GM23338 (cell line): ENCODE results near the gene CDH19. TPM values are rescaled to one million over a fixed set of nuclear protein-coding genes. Genes with fewer than 3 reads are reported as not detected.

ENCODE experiments used
- ATAC-seq: fragments of 200-7000 bp; cut with Tn5 transposase; 3 replicates; pipeline ENCODE4 v1.9.1; 2020
- DNase-seq: peaks from one replicate; pipeline ENCODE4 v3.0.0-alpha.2; 2015; ENCODE audit warnings: low spot score
- H2AFZ ChIP-seq: fragments of 200-600 bp; sonication (generic); 2 replicates; pipeline ENCODE4 v1.8.0; 2016; ENCODE audit warnings: antibody characterized with exemption, mild to moderate bottlenecking, moderate library complexity
- H3F3A ChIP-seq: fragments of 200-600 bp; sonication (generic); replicated peaks from 2 replicates; pipeline ENCODE4 v1.8.0; 2017; ENCODE audit warnings: antibody characterized with exemption, mixed run types, low read depth
- H3K27ac ChIP-seq: fragments of 200-600 bp; sonication (generic); 2 replicates; pipeline ENCODE4 v1.6.1; 2016; ENCODE audit warnings: low read depth
- H3K27me3 ChIP-seq: fragments of 200-600 bp; sonication (generic); 2 replicates; pipeline ENCODE4 v1.8.0; 2016; ENCODE audit warnings: mild to moderate bottlenecking, mixed run types, moderate library complexity; ENCODE audit not compliant: insufficient read depth
- H3K36me3 ChIP-seq: fragments of 200-600 bp; sonication (generic); 2 replicates; pipeline ENCODE4 v1.8.0; 2016; ENCODE audit warnings: mild to moderate bottlenecking; ENCODE audit not compliant: insufficient read depth
- H3K4me1 ChIP-seq: fragments of 200-600 bp; sonication (generic); 2 replicates; pipeline ENCODE4 v1.8.0; 2016; ENCODE audit warnings: mild to moderate bottlenecking, moderate library complexity; ENCODE audit not compliant: insufficient read depth
- H3K4me2 ChIP-seq: fragments of 200-600 bp; sonication (generic); 2 replicates; pipeline ENCODE4 v1.7.1; 2017; ENCODE audit warnings: mixed run types
- H3K4me3 ChIP-seq: fragments of 200-600 bp; sonication (generic); 2 replicates; pipeline ENCODE4 v1.6.1; 2016; ENCODE audit warnings: mixed run types
- H3K79me2 ChIP-seq: fragments of 200-600 bp; sonication (generic); replicated peaks from 2 replicates; pipeline ENCODE4 v1.8.0; 2017; ENCODE audit warnings: mild to moderate bottlenecking; ENCODE audit not compliant: insufficient read depth
- H3K9me2 ChIP-seq: fragments of 200-600 bp; sonication (generic); 2 replicates; pipeline ENCODE4 v1.8.0; 2017; ENCODE audit not compliant: insufficient read depth
- H4K20me1 ChIP-seq: fragments of 200-600 bp; sonication (generic); replicated peaks from 2 replicates; pipeline ENCODE4 v1.8.0; 2017; ENCODE audit warnings: mild to moderate bottlenecking; ENCODE audit not compliant: insufficient read depth
- H3K27ac Mint-ChIP-seq: 2 replicates; pipeline ENCODE4 v1.8.0; 2020; ENCODE audit warnings: inconsistent platforms, mild to moderate bottlenecking, moderate library complexity, mixed read lengths
- H3K27me3 Mint-ChIP-seq: 3 replicates; pipeline ENCODE4 v1.8.0; 2022; ENCODE audit warnings: low read depth, mild to moderate bottlenecking, moderate library complexity, mixed read lengths, inconsistent platforms; ENCODE audit not compliant: insufficient read depth, poor library complexity
- H3K36me3 Mint-ChIP-seq: 3 replicates; pipeline ENCODE4 v1.8.0; 2021; ENCODE audit warnings: low read depth, mild to moderate bottlenecking, inconsistent platforms, moderate library complexity, mixed read lengths
- H3K4me1 Mint-ChIP-seq: 3 replicates; pipeline ENCODE4 v1.8.0; 2020; ENCODE audit warnings: mild to moderate bottlenecking, inconsistent platforms, mixed read lengths
- H3K4me3 Mint-ChIP-seq: 3 replicates; pipeline ENCODE4 v1.8.0; 2021; ENCODE audit warnings: moderate library complexity, mild to moderate bottlenecking, inconsistent platforms, mixed read lengths
- H3K9me3 Mint-ChIP-seq: 3 replicates; pipeline ENCODE4 v1.8.0; 2020; ENCODE audit warnings: moderate library complexity, mild to moderate bottlenecking, inconsistent platforms, mixed read lengths
- CREB1 ChIP-seq: fragments of 250-450 bp; sonication (Bioruptor Pico); IDR thresholded peaks from 2 replicates; pipeline ENCODE4 v1.5.0; 2020; ENCODE audit warnings: low read depth, mild to moderate bottlenecking, moderate library complexity
- EZH2 ChIP-seq: fragments of 200-600 bp; sonication (generic); IDR thresholded peaks from one replicate; pipeline ENCODE4 v1.8.0; 2017; ENCODE audit warnings: antibody characterized with exemption, mild to moderate bottlenecking, low read depth; ENCODE audit not compliant: unreplicated experiment
- EZH2phosphoT487 ChIP-seq: fragments of 200-600 bp; sonication (generic); IDR thresholded peaks from one replicate; pipeline ENCODE4 v1.8.1; 2018; ENCODE audit warnings: antibody characterized with exemption; ENCODE audit not compliant: unreplicated experiment
- JUNB ChIP-seq: IDR thresholded peaks from one replicate; pipeline ENCODE4 v1.6.1; 2016; ENCODE audit warnings: antibody characterized with exemption; ENCODE audit not compliant: unreplicated experiment
- NANOG ChIP-seq: IDR thresholded peaks from 2 replicates; pipeline ENCODE4 v1.6.1; 2016; ENCODE audit warnings: antibody characterized with exemption, borderline replicate concordance
- POLR2AphosphoS5 ChIP-seq: IDR thresholded peaks from 2 replicates; pipeline ENCODE4 v1.6.1; 2016; ENCODE audit warnings: antibody characterized with exemption, low read depth
- REST ChIP-seq: IDR thresholded peaks from one replicate; pipeline ENCODE4 v1.6.1; 2018; ENCODE audit warnings: antibody characterized with exemption; ENCODE audit not compliant: unreplicated experiment
- ZNF331 ChIP-seq: fragments of 250-450 bp; sonication (Bioruptor Pico); IDR thresholded peaks from 2 replicates; pipeline ENCODE4 v1.5.0; 2020; ENCODE audit warnings: low read depth, mild to moderate bottlenecking, moderate library complexity
- polyA plus RNA-seq: library from polyadenylated mRNA; unstranded; fragments of >200 nt; fragmentation: Nextera tagmentation; extraction: Ambion mirVana; gene quantifications from 2 replicates; pipeline ENCODE4 v1.2.1, GENCODE V29; 2016
- total RNA-seq: library from RNA; depleted of rRNA; stranded (reverse); fragments of >200 nt; shearing (Covaris generic); gene quantifications from 2 replicates; pipeline ENCODE4 v1.2.3, GENCODE V29; 2014
- TF ChIP-seq, protein P1 (sequence below): fragments of 250-450 bp; sonication (Bioruptor Pico); IDR thresholded peaks from 2 replicates; pipeline ENCODE4 v1.5.0; 2020; ENCODE audit warnings: mild to moderate bottlenecking, moderate library complexity
- TF ChIP-seq, protein P2 (sequence below): IDR thresholded peaks from 2 replicates; pipeline ENCODE4 v1.6.1; 2016; ENCODE audit warnings: antibody characterized with exemption

The CDH19 gene
- total and polyA plus RNA-seq, 2 experiments from 2014 or later: 0.03 TPM

- peaks cover 2% of the 10 kb centered on the region for H3K27me3 Mint-ChIP-seq
- no peak overlapping the region for H3K27ac ChIP-seq
- H3K27me3 ChIP-seq: no peaks in the 10 kb centered on the region
- H4K20me1 ChIP-seq: no peaks in the 10 kb centered on the region
- H3K9me2 ChIP-seq: no peaks in the 10 kb centered on the region
- H3K36me3 Mint-ChIP-seq: no peaks in the 10 kb centered on the region
- no peak overlapping the region for H2AFZ ChIP-seq
- ATAC-seq: no peak
- no peaks in the 10 kb centered on the region for H3K36me3 ChIP-seq
- no peak overlapping the region for H3K4me3 ChIP-seq
- no peak overlapping the region for H3K4me2 ChIP-seq
- H3K4me1 ChIP-seq: no peaks in the 10 kb centered on the region
- no peak for TF ChIP-seq EZH2phosphoT487
- no peak for TF ChIP-seq NANOG
- DNase-seq: no peak
- H3F3A ChIP-seq: no peaks in the 10 kb centered on the region
- H3K4me1 Mint-ChIP-seq: no peaks in the 10 kb centered on the region
- H3K79me2 ChIP-seq: no peaks in the 10 kb centered on the region
- H3K27ac Mint-ChIP-seq: no peak overlapping the region
- no peak overlapping the region for H3K4me3 Mint-ChIP-seq
- H3K9me3 Mint-ChIP-seq: no peaks in the 10 kb centered on the region
Observed at GRCh38 chr18:66607632-66608031, 3.7 kb upstream of the CDH19 start.

DNA sequence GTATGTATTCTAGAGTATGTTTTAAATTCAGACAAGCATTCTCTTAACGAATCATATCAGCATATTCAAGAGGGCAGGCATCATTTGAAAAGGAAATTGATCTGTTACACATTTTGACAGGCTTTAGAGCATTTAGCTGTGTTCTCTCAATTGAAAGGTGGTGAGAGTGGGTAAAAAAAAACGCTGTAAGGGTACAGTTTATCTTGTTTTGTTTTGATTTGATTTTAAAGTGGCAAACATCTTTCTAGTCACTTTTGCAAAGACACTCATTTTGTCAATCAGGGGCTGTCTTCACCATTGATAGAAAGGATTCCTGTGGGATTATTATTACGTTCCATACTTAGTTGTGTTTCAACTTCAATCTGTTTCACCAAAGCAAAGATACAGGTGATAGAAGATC, 2.2 kb downstream of the CDH19 start:
- Histone ChIP-seq H3K27ac (no peak overlapping the region), H2AFZ (no peak overlapping the region)
- peak overlapping the region; percentile 15; the same call in 1 of the 2 replicates for H3K27ac Mint-ChIP-seq
- TF ChIP-seq REST (no peak), EZH2phosphoT487 (no peak), ZNF331 (no peak), NANOG (no peak), JUNB (no peak), CREB1 (CRISPR knock-in tag) (no peak), POLR2AphosphoS5 (no peak), EZH2 (no peak)
- TF ChIP-seq, protein P1, sequence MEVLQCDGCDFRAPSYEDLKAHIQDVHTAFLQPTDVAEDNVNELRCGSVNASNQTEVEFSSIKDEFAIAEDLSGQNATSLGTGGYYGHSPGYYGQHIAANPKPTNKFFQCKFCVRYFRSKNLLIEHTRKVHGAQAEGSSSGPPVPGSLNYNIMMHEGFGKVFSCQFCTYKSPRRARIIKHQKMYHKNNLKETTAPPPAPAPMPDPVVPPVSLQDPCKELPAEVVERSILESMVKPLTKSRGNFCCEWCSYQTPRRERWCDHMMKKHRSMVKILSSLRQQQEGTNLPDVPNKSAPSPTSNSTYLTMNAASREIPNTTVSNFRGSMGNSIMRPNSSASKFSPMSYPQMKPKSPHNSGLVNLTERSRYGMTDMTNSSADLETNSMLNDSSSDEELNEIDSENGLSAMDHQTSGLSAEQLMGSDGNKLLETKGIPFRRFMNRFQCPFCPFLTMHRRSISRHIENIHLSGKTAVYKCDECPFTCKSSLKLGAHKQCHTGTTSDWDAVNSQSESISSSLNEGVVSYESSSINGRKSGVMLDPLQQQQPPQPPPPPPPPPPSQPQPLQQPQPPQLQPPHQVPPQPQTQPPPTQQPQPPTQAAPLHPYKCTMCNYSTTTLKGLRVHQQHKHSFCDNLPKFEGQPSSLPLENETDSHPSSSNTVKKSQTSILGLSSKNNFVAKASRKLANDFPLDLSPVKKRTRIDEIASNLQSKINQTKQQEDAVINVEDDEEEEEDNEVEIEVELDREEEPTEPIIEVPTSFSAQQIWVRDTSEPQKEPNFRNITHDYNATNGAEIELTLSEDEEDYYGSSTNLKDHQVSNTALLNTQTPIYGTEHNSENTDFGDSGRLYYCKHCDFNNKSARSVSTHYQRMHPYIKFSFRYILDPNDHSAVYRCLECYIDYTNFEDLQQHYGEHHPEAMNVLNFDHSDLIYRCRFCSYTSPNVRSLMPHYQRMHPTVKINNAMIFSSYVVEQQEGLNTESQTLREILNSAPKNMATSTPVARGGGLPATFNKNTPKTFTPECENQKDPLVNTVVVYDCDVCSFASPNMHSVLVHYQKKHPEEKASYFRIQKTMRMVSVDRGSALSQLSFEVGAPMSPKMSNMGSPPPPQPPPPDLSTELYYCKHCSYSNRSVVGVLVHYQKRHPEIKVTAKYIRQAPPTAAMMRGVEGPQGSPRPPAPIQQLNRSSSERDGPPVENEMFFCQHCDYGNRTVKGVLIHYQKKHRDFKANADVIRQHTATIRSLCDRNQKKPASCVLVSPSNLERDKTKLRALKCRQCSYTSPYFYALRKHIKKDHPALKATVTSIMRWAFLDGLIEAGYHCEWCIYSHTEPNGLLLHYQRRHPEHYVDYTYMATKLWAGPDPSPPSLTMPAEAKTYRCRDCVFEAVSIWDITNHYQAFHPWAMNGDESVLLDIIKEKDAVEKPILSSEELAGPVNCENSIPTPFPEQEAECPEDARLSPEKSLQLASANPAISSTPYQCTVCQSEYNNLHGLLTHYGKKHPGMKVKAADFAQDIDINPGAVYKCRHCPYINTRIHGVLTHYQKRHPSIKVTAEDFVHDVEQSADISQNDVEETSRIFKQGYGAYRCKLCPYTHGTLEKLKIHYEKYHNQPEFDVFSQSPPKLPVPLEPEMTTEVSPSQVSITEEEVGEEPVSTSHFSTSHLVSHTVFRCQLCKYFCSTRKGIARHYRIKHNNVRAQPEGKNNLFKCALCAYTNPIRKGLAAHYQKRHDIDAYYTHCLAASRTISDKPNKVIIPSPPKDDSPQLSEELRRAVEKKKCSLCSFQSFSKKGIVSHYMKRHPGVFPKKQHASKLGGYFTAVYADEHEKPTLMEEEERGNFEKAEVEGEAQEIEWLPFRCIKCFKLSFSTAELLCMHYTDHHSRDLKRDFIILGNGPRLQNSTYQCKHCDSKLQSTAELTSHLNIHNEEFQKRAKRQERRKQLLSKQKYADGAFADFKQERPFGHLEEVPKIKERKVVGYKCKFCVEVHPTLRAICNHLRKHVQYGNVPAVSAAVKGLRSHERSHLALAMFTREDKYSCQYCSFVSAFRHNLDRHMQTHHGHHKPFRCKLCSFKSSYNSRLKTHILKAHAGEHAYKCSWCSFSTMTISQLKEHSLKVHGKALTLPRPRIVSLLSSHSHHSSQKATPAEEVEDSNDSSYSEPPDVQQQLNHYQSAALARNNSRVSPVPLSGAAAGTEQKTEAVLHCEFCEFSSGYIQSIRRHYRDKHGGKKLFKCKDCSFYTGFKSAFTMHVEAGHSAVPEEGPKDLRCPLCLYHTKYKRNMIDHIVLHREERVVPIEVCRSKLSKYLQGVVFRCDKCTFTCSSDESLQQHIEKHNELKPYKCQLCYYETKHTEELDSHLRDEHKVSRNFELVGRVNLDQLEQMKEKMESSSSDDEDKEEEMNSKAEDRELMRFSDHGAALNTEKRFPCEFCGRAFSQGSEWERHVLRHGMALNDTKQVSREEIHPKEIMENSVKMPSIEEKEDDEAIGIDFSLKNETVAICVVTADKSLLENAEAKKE (CRISPR knock-in tag): no peak
- TF ChIP-seq, protein P2, sequence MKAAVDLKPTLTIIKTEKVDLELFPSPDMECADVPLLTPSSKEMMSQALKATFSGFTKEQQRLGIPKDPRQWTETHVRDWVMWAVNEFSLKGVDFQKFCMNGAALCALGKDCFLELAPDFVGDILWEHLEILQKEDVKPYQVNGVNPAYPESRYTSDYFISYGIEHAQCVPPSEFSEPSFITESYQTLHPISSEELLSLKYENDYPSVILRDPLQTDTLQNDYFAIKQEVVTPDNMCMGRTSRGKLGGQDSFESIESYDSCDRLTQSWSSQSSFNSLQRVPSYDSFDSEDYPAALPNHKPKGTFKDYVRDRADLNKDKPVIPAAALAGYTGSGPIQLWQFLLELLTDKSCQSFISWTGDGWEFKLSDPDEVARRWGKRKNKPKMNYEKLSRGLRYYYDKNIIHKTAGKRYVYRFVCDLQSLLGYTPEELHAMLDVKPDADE: no peak

More for the DNA sequence above, 2.2 kb downstream of the CDH19 start:
- Mint-ChIP-seq H3K36me3 (peaks cover 3% of the 10 kb centered on the region; the same call in 1 of the 3 replicates), H3K4me1 (no peaks in the 10 kb centered on the region), H3K27me3 (peaks cover 2% of the 10 kb centered on the region), H3K4me3 (no peak overlapping the region), H3K9me3 (peaks cover 6% of the 10 kb centered on the region)
- Histone ChIP-seq H3K36me3 (no peaks in the 10 kb centered on the region), H3K4me1 (no peaks in the 10 kb centered on the region), H3F3A (no peaks in the 10 kb centered on the region), H3K79me2 (no peaks in the 10 kb centered on the region), H3K9me2 (no peaks in the 10 kb centered on the region), H3K4me3 (no peak overlapping the region), H3K4me2 (no peak overlapping the region), H4K20me1 (no peaks in the 10 kb centered on the region), H3K27me3 (no peaks in the 10 kb centered on the region)
- no peak for ATAC-seq
- DNase-seq: no peak
